Measurements from ENCODE around the gene TUBA4B. TPM values are rescaled to one million over a fixed set of nuclear protein-coding genes. Genes with fewer than 3 reads are reported as not detected.
"Not testable (repeated sequence)": the region's sequence is repeated elsewhere in the genome, so short reads cannot be mapped to it uniquely, and the experiment has no call there.

TUBA4B gene
- total RNA-seq, 4 donors from 2014 or later: not detected

DNA sequence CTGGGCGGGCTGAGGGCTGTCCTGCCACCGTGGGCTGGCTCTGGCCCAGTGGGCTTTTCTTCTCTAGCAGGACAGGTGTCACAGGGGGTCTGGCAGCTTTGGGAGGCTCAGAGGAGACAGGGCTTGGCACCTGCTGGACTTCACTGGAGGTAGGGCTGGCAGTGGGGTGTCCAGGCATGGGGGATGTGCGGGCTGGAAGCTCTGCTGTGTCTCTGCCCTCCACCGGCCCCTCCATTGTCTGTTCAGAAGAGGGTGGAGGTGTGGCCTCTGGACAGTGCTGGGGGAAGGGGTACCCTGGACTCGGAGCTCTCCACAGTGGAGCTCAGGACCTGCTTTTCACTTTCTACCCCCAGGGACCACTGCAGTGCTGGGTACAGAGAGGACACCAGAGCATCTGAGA lies 47.0 kb downstream of the TUBA4B start:
- no peak for DNase-seq (ENCODE audit: low spot score)

DNA sequence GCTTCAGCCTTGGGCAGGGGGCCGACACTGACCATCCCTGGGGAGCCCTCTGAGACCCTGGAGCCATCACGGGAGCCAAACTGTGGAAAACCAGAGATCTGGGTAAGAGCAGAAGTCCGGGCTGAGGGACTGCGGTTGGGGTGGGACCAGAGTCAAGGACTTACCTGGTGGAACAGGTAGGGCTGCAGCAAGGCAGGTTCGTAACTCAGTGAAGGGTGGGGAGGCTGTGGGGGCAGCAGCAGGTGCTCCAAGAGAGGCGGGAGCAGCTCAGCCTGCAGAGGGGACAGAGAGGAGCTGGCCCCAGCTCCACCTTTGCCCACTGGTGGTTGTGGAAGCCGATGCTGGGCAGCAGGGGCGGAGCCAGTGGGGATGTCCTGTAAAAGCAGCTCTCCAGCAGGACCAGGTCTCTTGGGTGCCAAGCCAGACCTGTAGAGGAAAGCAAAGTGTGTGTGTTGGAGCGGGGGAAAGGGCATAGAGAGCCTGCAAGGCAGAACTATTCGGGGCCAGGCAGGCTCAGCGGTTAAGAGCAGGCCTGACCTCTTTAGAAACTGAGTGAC lies 49.4 kb downstream of the TUBA4B start:
- TF ChIP-seq, protein P1, sequence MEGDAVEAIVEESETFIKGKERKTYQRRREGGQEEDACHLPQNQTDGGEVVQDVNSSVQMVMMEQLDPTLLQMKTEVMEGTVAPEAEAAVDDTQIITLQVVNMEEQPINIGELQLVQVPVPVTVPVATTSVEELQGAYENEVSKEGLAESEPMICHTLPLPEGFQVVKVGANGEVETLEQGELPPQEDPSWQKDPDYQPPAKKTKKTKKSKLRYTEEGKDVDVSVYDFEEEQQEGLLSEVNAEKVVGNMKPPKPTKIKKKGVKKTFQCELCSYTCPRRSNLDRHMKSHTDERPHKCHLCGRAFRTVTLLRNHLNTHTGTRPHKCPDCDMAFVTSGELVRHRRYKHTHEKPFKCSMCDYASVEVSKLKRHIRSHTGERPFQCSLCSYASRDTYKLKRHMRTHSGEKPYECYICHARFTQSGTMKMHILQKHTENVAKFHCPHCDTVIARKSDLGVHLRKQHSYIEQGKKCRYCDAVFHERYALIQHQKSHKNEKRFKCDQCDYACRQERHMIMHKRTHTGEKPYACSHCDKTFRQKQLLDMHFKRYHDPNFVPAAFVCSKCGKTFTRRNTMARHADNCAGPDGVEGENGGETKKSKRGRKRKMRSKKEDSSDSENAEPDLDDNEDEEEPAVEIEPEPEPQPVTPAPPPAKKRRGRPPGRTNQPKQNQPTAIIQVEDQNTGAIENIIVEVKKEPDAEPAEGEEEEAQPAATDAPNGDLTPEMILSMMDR (IDR thresholded peaks at IDR 0.05): no peak
- no peak for ATAC-seq (ENCODE audit: low FRiP score)
- no peak for DNase-seq (ENCODE audit: low spot score)

More for the DNA sequence above, 47.0 kb downstream of the TUBA4B start:
- TF ChIP-seq, protein P1 (IDR thresholded peaks at IDR 0.05): no peak
- no peak for ATAC-seq (ENCODE audit: low FRiP score)

DNA sequence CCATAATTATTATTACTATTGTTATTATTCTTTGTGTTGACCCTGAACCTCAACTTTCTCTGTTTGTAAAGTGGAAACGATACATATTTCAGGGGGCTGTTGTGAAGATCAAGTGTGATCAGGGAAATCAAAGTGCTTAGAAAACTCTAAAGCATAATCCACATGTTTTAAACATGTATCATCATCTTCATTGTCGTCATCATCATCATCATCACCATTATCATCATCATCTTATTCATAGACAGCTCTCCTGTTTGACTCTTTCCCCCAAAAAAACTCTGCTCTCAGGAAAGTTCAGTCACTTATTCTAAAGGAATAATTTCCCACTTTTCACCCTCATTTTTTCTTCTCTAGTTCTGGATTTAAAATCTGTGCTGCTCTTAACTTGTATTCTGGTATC lies 51.2 kb downstream of the TUBA4B start:
- no peak for DNase-seq (ENCODE audit: low spot score)
- no peak for ATAC-seq (ENCODE audit: low FRiP score)
- TF ChIP-seq, protein P1 (IDR thresholded peaks at IDR 0.05): no peak

DNA sequence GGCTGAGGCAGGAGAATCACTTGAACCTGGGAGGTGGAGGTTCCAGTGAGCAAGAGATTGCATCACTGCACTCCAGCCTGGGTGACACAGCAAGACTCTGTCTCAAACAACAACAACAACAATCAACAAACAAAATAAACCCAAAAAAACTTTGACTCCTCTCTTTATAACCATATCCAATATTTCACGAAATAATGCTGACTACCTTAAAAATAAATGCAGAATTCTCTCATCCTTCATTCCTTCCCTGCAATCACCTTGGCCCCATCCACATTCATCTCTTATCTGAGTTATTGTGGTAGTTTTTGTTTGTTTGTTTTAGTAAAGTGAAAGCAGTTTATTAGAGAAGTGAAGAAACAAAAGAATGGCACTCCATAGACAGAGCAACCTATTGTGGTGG lies 53.0 kb downstream of the TUBA4B start:
- ATAC-seq (ENCODE audit: low FRiP score) (no peak), DNase-seq (ENCODE audit: low spot score) (no peak)
- TF ChIP-seq, protein P1 (IDR thresholded peaks at IDR 0.05): no peak

DNA sequence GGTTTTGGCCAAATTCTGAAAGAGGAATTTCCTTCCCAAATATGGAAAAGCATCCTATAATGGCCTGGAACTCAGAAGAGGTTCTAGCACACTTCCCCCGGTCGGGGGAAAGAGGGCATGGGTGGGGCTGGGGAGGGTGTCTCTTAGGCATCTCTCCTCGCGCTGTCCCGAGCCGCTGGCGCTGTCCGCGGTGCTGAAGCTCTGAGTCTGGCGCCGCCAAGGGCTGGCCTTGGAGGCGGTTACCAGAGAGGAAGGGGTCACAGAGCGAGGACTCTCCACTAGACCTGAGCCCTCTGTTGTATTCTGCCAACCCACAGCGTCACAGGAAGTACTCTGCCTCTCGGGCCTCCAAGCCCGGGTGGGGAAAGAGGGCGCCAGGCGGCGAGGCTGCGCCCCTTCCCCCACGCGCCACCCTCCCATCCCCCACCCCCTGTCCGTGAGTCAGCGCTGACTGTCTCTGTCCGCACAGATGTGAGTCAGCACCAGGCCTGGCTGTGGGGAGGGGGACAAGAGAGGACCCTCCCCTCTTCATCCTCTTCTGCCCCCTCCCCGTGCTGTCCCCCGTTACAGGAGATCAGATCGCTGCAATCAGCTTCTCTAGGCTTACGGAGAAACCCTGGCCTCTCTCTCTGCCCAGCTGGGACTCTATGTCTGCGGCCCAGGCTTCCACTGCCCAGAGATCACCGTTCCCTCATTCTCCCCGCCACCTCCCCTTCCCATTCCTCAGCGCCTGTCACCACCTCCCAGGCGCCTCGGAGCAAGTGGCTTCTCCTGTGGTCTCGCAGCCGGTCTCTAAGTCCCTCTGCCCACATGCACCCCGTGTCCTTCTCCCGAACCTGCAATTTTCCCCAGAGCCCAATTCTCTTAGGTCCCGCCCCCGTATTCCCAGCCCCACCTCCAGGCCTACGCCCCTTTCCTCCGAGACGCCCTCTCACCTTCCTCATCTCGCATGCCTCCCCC lies 55.4 kb downstream of the TUBA4B start:
- ATAC-seq (ENCODE audit: low FRiP score) (peak; percentile 71), DNase-seq (ENCODE audit: low spot score) (no peak)
- TF ChIP-seq, protein P1 (IDR thresholded peaks at IDR 0.05): no peak

DNA sequence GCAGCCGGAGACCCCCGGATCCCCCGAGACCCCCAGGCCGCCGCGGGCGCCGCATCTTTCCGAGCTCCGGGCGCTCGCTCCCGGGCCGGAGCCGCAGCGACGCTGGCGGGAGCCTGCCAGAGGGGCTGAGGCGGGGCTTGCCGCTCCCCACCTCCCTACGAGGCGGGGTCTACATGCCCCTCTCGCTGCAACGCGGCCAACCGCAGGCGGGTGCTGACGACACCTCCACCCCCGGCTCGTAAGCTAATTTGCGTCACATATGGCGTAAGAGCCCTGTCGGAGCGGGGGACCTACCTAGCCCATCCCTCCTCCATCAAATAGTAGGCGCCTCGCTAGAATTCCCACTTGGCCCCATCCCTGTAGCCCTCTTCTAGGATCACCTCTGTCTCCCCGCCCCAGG lies 56.2 kb downstream of the TUBA4B start, which contains the start of gene PTPRN:
Gene PTPRN, minus strand, starts transcription at position 124 of the 400 bp plus-strand sequence. Its CDS starts 69 bp downstream, at position 55.
- ATAC-seq (ENCODE audit: low FRiP score) (no peak), DNase-seq (ENCODE audit: low spot score) (no peak)
- TF ChIP-seq, protein P1 (IDR thresholded peaks at IDR 0.05): no peak

DNA sequence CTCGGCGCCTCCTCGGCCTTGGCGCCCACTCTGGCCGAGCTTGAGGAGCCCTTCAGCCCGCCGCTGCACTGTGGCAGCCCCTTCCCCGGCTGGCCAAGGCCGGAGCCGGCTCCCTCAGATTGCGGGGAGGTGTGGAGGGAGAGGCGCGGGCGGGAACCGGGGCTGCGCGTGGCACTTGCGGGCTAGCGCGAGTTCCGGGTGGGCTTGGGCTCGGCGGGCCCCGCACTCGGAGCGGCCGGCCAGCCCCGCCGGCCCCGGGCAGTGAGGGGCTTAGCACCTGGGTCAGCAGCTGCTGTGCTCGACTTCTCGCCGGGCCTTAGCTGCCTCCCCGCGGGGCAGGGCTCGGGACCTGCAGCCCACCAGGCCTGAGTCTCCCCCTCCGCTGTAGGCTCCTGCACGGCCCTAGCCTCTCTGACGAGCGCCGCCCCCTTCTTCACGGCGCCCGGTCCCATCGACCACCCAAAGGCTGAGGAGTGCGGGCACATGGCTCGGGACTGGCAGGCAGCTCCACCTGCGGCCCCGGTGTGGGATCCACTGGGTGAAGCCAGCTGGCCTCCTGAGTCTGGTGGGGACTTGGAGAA lies 59.7 kb downstream of the TUBA4B start:
- ATAC-seq (ENCODE audit: low FRiP score); DNase-seq (ENCODE audit: low spot score): not testable (repeated sequence)

Data from omental fat pad (tissue), 4 donors.